ENCODE data around the gene CRTAC1.

Gene CRTAC1

DNA sequence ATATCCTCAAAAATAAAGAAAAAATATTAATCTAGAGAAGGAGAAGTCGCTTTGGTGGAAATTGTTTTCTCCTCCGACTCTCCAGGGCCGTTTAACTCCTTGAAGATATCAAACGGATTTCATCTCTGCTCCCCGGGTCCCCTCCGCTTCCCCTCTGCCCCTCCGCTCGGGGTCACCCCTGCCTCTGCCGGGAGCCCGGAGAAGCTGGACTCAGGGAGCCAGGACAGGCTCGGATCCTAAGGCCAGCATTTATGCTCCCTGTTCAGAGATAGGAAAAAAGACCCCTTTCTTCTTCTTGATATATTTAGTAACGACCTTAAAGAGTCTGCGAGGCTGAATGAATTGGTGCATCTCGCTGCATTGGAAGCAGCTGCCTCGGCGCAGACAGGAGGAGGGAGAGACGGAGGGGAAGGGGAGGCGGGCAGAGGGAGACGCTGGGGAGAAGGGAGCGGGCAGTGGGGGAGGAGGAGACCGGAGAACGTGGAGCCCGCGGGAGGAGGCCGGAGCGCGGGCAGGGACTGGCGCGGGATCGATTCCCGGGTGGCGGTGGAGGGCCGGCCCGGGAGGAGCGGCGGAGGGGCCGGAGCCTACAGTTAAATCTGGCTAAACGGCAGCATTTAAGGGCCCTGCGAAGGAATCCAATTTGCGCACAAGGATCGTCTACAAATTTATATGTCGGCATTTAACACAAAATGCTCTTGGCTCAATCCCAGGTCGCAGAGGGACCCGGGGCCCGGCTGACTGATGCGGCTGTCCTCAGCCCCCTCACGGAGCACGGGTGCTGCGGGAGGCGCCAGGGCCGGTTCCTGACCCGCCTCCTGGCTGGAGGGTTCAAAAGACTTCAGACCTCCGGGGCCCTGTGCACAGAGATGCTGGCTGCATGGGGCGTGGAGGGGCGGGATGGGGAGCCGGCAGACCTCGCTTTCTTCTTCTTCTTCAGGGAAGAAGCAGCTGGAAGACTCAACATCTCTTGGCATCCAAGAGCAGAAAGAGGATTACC, 55.6 kb downstream of the CRTAC1 start:
- in situ Hi-C loops (cut with MboI; ENCODE audit: low sequenced_read_pairs): no loop called here

GRCh38 chr10:97974100-97974499, 56.3 kb downstream of the CRTAC1 start:
- in situ Hi-C loops (cut with MboI; ENCODE audit: low sequenced_read_pairs): no loop called here

GRCh38 chr10:97969538-97970079, 60.8 kb downstream of the CRTAC1 start:
- in situ Hi-C loops (cut with MboI; ENCODE audit: low sequenced_read_pairs): no loop called here

DNA sequence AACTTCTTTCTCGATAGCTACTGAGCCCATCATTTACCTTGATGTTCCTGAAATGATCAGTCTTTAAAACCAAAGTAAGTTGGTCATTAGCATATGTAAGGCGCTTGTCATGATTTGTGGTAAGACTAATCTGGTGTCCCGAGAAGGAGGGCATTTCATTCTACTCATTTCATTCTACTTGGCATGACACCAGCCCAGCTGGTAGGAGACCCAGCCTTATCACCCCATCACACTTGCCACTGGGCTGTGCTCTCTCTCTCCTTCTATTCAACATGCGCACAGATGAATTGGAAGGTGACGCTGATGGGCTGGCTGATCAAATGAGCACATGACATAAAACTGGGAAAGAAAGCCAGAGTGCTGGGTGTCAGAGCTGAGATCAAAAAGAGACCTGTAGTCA, 65.7 kb downstream of the CRTAC1 start:
- in situ Hi-C loops (cut with MboI; ENCODE audit: low sequenced_read_pairs): no loop called here

DNA sequence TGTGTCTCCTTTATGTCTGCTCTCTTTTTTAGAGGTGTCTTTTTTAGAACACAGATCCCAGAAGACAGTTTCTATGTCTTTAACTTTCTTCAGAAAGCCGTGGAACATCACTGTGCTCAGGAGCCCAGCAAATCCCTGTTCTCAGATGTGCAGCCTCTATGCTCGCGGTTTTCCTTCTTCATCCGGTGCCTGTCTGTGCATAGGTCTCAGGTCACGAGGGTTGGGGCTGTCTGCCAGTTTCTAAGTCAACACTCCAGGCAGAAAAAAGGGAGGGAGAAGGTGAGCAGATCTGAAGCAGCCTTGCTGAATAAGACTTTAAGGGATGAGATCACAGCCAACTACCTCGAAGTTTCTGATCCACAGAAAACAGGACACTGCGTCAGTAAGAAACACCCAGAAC, 68.5 kb downstream of the CRTAC1 start:
- in situ Hi-C loops (cut with MboI; ENCODE audit: low sequenced_read_pairs): no loop called here

DNA sequence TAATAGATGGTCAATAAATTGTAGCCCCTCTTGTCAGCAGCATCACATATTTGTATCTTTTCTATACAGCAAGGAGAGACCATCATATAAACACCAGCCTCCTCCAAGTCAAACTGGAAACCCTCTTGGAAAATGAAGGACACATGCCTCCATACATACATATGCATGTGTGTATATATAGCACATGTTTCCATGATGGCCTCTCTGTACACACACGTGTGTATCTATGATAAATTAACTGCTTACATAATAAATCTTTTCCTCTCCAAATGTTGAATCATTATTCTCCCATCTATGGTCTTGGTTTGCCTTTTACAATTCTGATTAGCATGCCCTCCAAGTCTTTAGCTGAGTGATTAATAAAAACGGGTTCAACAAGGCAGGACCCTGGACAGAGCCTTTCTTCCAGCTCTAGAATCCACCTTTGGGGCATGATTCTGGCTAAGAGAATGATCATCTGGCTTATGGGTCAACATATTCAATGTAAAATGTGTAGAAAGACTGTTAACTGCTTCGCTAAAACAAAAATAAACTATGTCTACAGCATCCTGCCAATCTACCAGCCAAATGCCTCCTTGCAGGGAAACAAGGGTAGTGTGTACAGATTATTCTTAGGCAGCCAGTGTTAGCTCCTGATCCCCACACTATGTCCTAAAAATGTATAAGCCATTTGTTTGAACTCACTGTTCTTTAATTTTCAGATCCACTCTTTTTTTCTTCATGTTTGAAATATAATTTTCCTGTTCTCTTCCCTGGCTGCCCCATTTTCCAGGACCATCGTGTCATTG, 70.0 kb downstream of the CRTAC1 start:
- in situ Hi-C loops (cut with MboI; ENCODE audit: low sequenced_read_pairs): no loop called here

- in situ Hi-C loops (cut with MboI; ENCODE audit: low sequenced_read_pairs): no loop called here
Observed at GRCh38 chr10:97949462-97949861, 81.0 kb downstream of the CRTAC1 start.

- in situ Hi-C loops (cut with MboI; ENCODE audit: low sequenced_read_pairs): no loop called here
Observed at GRCh38 chr10:97948822-97949221, 81.6 kb downstream of the CRTAC1 start.

GRCh38 chr10:97944772-97945171, 85.6 kb downstream of the CRTAC1 start:
- in situ Hi-C loops (cut with MboI; ENCODE audit: low sequenced_read_pairs): no loop called here

DNA sequence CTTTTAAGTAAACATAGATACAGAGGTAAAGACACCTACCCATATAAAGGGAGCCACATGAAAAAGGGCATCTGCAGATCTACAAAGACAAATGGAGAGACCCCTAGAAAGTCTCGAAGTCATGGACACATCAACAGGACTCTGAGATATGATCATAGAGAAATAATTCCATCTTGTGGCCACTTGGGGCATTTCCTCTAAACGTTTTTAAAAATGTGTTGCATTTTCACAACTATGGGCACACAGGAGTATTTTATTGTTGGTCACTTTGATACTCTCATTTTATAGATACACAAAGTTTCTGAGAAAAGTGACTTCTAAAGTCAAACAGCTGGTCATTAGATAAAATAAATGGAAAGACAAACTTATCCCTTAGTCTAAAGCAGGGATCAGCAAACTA, 87.1 kb downstream of the CRTAC1 start:
- in situ Hi-C loops (cut with MboI; ENCODE audit: low sequenced_read_pairs): no loop called here

DNA sequence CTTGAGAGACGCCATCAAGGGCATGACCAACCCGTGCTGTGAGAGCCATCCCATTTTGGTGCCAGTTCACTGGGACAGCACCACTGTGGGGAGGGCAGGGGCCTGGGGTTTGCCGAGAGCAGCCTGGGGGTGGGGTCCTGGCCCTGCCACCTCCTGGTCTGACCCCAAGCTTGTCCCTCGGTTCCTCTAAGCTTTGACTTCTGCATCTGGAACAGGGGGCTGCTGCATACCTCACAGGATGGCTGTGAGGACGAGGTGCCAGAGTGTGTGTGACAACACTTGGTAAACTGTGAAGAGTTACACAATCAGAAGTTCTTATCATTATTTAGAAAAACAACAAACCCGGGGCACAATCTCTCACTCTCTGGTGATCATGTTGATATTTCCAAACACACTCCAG, 89.9 kb downstream of the CRTAC1 start:
- in situ Hi-C loops (cut with MboI; ENCODE audit: low sequenced_read_pairs): no loop called here

DNA sequence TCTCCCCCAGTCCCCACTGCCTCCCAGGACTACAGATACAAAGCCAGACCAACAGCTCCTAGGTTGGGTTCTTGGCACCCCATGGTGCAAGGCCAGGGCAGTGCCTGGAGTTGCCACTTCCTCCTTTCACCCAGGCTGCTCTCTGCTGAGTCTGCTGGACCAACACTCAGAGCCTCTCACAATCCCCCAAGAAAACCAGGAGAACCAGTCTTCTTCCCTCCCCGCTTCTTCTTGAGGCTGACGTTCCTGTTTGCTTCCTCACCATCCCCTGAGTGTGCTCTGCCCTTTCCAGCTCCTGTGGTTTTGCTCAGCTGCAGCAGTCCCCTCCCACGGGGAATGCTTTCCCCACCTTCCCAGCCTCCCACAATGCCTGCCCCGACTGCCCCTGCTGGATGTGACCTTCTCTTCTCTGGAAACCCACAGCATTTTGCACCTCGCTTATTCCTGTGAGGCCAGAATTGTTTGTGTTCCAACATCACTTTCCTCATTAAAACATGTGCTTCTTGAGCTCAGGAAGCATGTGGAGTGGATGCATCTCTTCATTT, 90.9 kb downstream of the CRTAC1 start:
- in situ Hi-C loops (cut with MboI; ENCODE audit: low sequenced_read_pairs): no loop called here

DNA sequence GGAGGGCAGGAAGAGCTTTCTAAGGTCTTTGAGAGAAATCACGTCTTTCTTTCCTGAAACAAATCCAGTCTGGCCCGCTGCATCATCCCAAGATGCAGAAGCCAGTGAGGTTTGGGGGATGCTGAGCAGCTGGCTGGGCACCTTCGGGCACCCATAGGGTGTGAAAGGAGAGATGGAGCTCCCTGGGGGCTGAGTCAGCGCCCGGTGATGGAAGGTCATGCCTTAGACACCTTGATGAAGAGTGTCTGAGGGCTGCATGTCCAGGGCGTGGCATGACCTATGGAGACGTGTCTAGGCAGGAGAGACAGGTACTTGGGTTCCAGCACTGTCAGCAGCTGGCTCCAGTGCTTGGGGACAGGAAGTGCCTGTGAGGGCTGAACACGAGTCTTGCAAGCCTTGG, 92.5 kb downstream of the CRTAC1 start:
- in situ Hi-C loops (cut with MboI; ENCODE audit: low sequenced_read_pairs): no loop called here

GRCh38 chr10:97937054-97937453, 93.4 kb downstream of the CRTAC1 start:
- in situ Hi-C loops (cut with MboI; ENCODE audit: low sequenced_read_pairs): no loop called here

DNA sequence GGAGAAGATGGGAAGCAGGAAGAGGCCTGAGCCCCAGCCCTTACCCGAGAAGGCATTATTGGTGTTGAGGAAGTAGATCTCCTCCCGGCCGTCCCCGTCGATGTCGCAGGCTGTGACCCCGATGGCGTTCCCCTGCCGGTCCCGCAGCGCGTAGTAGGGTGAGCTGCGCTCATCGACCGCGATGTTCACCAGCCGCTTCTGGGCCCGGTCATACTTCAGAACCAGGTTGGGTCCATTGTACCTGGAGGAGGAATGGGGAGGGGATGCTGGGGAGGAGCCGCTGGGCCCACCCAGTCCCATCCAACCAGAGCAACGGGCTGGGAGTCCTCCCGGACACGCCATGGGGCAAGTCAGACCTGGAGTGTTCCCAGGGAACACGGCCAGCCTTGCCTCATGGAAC, 94.3 kb downstream of the CRTAC1 start:
- in situ Hi-C loops (cut with MboI; ENCODE audit: low sequenced_read_pairs): no loop called here

- in situ Hi-C loops (cut with MboI; ENCODE audit: low sequenced_read_pairs): no loop called here
Observed at GRCh38 chr10:97932932-97933530, 97.4 kb downstream of the CRTAC1 start.

DNA sequence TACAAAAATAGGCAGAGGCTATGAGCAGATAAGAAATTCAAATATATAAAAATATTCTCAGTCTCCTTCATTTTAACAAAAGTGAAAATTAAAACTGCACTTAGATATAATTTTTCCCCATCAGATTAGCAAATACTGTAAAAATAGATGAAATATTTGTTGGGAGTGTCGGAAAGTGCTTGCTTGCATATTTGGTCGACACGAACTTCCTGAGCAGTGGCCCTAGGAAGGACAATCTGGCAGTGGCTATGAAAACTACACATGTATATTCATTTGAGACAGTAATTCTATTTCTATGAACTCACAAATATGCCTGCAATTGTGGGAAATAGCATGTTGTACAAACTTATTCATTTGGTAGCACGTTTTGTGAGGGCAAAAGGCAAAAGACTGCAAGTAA, 99.4 kb downstream of the CRTAC1 start:
- in situ Hi-C loops (cut with MboI; ENCODE audit: low sequenced_read_pairs): no loop called here

DNA sequence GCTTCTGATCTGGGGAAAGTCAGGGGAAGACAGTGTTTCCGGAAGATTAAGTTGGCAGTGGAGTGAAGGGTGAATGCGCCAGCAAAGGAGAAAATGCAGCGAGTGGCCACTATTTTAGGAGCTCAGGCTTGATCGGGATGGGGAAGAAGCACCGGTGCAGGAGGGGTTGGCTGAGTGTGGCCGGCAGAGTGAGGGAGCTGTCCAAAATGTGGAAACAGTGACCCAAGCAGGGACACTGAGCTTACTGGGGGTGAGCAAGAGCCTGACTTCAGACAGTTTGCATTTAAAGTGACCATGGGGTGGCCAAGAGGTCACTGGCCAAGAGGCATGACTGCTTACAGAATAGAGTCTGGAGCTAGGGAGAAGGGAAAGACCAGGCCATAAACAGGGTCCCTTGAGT, 101.5 kb downstream of the CRTAC1 start:
- in situ Hi-C loops (cut with MboI; ENCODE audit: low sequenced_read_pairs): no loop called here

DNA sequence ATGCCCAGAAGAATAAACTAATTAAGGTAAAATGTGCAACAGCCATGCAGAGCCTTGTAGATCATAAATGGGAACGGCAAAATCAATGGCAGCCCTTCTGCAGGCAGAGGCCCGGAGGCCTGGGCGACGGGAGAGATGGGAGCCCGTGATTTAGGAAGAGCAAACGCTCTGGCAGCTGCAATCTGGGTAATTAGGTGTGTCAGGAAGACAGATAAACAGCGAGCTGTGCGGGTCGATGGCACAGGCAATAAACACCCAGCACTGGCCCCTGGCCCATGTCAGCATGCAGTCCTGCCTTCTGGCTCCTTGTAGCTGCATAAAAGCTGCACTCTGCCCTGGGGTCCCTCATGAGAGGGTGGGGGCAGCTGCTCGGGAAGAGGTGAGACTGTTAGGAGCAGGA, 102.8 kb downstream of the CRTAC1 start:
- in situ Hi-C loops (cut with MboI; ENCODE audit: low sequenced_read_pairs): no loop called here

GRCh38 chr10:97926055-97926454, 104.4 kb downstream of the CRTAC1 start:
- in situ Hi-C loops (cut with MboI; ENCODE audit: low sequenced_read_pairs): no loop called here

Measured in HL-60/S4 treated with retinoic acid at 250 ng/mL for 4 days and 3 days (cell line).